DOHH2 (cell line): ENCODE measurements around the gene C20orf202.

Source experiments
- H3F3A ChIP-seq: fragments of 200-600 bp; sonication (generic), shearing (Covaris generic); 2 replicates; pipeline ENCODE4 v1.6.0; 2016; ENCODE audit warnings: antibody characterized with exemption, mild to moderate bottlenecking; ENCODE audit not compliant: control insufficient read depth, insufficient read depth
- H3K27ac ChIP-seq: fragments of 200-600 bp; sonication (generic); 2 replicates; pipeline ENCODE4 v1.5.1; 2014; ENCODE audit warnings: low read depth, mild to moderate bottlenecking, low read length, moderate library complexity
- H3K27me3 ChIP-seq: fragments of 200-600 bp; sonication (generic); 2 replicates; pipeline ENCODE4 v1.6.1; 2014; ENCODE audit warnings: mild to moderate bottlenecking, low read length, mixed read lengths; ENCODE audit not compliant: control insufficient read depth
- H3K36me3 ChIP-seq: fragments of 200-600 bp; sonication (generic); 2 replicates; pipeline ENCODE4 v1.6.1; 2014; ENCODE audit warnings: mild to moderate bottlenecking, low read length, moderate library complexity, mixed read lengths; ENCODE audit not compliant: control insufficient read depth
- H3K4me1 ChIP-seq: fragments of 200-600 bp; sonication (generic); 2 replicates; pipeline ENCODE4 v1.6.1; 2014; ENCODE audit warnings: mild to moderate bottlenecking, low read length, mixed read lengths; ENCODE audit not compliant: control insufficient read depth
- H3K4me2 ChIP-seq: fragments of 200-600 bp; sonication (generic); 2 replicates; pipeline ENCODE4 v1.6.0; 2014; ENCODE audit warnings: mild to moderate bottlenecking, low read length, moderate library complexity
- H3K4me3 ChIP-seq: fragments of 200-600 bp; sonication (generic); 2 replicates; pipeline ENCODE4 v1.5.1; 2014; ENCODE audit warnings: mild to moderate bottlenecking, low read length, mixed read lengths
- H3K79me2 ChIP-seq: fragments of 200-600 bp; sonication (generic); 2 replicates; pipeline ENCODE4 v1.6.1; 2014; ENCODE audit warnings: mild to moderate bottlenecking, low read length, mixed read lengths; ENCODE audit not compliant: control insufficient read depth
- H3K9me2 ChIP-seq: fragments of 200-600 bp; sonication (generic); replicated peaks from 2 replicates; pipeline ENCODE4 v1.6.1; 2014; ENCODE audit warnings: mild to moderate bottlenecking, low read length, mixed read lengths; ENCODE audit not compliant: control insufficient read depth
- H3K9me3 ChIP-seq: fragments of 200-600 bp; sonication (generic); 2 replicates; pipeline ENCODE4 v1.6.1; 2014; ENCODE audit warnings: antibody characterized with exemption, low read length, mixed read lengths; ENCODE audit not compliant: control insufficient read depth, insufficient read depth
- H4K20me1 ChIP-seq: fragments of 200-600 bp; sonication (generic); 2 replicates; pipeline ENCODE4 v1.6.0; 2014; ENCODE audit warnings: low read depth, mild to moderate bottlenecking, antibody characterized with exemption, low read length, moderate library complexity; ENCODE audit not compliant: control insufficient read depth, insufficient read depth
- CTCF ChIP-seq: fragments of 200-600 bp; sonication (generic); IDR thresholded peaks from one replicate; pipeline ENCODE4 v1.5.1; 2014; ENCODE audit warnings: antibody characterized with exemption, mild to moderate bottlenecking, low read depth, low read length; ENCODE audit not compliant: poor library complexity, severe bottlenecking
- EZH2phosphoT487 ChIP-seq: fragments of 200-600 bp; sonication (generic); IDR thresholded peaks from 2 replicates; pipeline ENCODE4 v1.6.1; 2017; ENCODE audit warnings: borderline replicate concordance, mild to moderate bottlenecking, antibody characterized with exemption, low read length, moderate library complexity, mixed read lengths

The C20orf202 gene

DNA sequence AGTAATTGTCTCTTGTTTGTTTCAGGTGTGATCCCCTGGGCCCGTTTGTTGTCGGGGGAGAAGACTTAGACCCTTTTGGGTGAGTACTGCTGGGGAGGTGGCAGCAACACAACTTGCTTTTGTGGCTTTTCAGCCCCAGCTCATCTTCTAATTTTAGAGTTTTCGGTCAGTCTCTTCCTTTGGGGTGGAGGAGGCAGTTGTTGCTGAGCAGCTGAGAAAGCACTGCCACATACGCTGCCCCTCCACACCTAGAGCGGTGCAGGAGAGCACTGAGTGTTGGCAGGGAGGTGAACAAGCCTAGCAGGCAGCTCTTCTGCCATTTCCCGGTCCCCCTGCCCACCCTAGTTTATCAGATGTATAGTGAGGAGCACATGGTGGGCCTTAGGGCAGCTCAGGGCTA is 40.1 kb upstream of the C20orf202 start:
- H3K27me3 ChIP-seq = no peaks in the 10 kb centered on the region
- H3K4me2 ChIP-seq = no peak overlapping the region
- peaks cover 17% of the 10 kb centered on the region for H3K4me1 ChIP-seq
- H3K9me3 ChIP-seq = no peaks in the 10 kb centered on the region
- no peak overlapping the region for H3K27ac ChIP-seq
- peaks cover 61% of the 10 kb centered on the region for H3K36me3 ChIP-seq
- H3K79me2 ChIP-seq = no peaks in the 10 kb centered on the region
- no peak overlapping the region for H3K4me3 ChIP-seq
- H3K9me2 ChIP-seq = no peaks in the 10 kb centered on the region
- H4K20me1 ChIP-seq = no peaks in the 10 kb centered on the region
- no peaks in the 10 kb centered on the region for H3F3A ChIP-seq
- TF ChIP-seq EZH2phosphoT487 (no peak), CTCF (no peak)

DNA sequence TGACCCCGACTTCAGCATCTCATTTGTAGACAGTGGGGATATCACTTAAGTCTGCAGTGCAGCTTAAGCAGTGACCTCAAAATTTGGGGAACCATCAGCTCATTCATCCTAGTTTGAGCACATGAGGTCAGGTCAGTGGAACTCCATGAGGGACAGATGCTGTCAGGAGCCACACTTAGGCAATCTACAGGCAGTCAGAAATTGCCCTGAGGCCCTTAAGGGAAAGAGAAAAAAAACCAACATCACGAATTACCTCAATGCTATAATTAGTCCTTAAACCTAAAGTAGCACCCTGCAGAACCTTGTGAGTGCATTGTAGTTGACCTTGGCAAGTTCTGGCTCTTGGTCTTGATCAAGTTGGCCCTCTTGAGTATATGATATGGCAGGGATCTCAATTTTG is 39.6 kb upstream of the C20orf202 start:
- Histone ChIP-seq H3K36me3 (peaks cover 66% of the 10 kb centered on the region), H3K9me2 (no peaks in the 10 kb centered on the region), H3K79me2 (no peaks in the 10 kb centered on the region), H3K9me3 (no peaks in the 10 kb centered on the region), H3K4me3 (no peak overlapping the region), H3K27me3 (no peaks in the 10 kb centered on the region), H3F3A (no peaks in the 10 kb centered on the region), H4K20me1 (no peaks in the 10 kb centered on the region), H3K4me1 (peaks cover 17% of the 10 kb centered on the region), H3K4me2 (no peak overlapping the region), H3K27ac (no peak overlapping the region)
- TF ChIP-seq EZH2phosphoT487 (no peak), CTCF (no peak)

- H3K36me3 ChIP-seq = peaks cover 77% of the 10 kb centered on the region
- no peaks in the 10 kb centered on the region for H3K79me2 ChIP-seq
- no peak for TF ChIP-seq CTCF
- no peak for TF ChIP-seq EZH2phosphoT487
- no peaks in the 10 kb centered on the region for H3K27me3 ChIP-seq
- no peak overlapping the region for H3K27ac ChIP-seq
- H3K4me3 ChIP-seq = no peak overlapping the region
- H3K4me2 ChIP-seq = no peak overlapping the region
- H4K20me1 ChIP-seq = no peaks in the 10 kb centered on the region
- H3K9me2 ChIP-seq = no peaks in the 10 kb centered on the region
- H3F3A ChIP-seq = no peaks in the 10 kb centered on the region
- H3K4me1 ChIP-seq = peaks cover 17% of the 10 kb centered on the region
- no peaks in the 10 kb centered on the region for H3K9me3 ChIP-seq
These were observed 38.4 kb upstream of the C20orf202 start for GRCh38 chr20:1164871-1165270.

GRCh38 chr20:1165521-1165920 is 37.7 kb upstream of the C20orf202 start:
- peaks cover 74% of the 10 kb centered on the region for H3K36me3 ChIP-seq
- H3K9me3 ChIP-seq = no peaks in the 10 kb centered on the region
- no peak overlapping the region for H3K4me2 ChIP-seq
- TF ChIP-seq CTCF (no peak), EZH2phosphoT487 (no peak)
- H3K4me3 ChIP-seq = no peak overlapping the region
- peaks cover 17% of the 10 kb centered on the region for H3K4me1 ChIP-seq
- H3F3A ChIP-seq = no peaks in the 10 kb centered on the region
- no peaks in the 10 kb centered on the region for H3K79me2 ChIP-seq
- no peaks in the 10 kb centered on the region for H3K27me3 ChIP-seq
- no peaks in the 10 kb centered on the region for H4K20me1 ChIP-seq
- no peak overlapping the region for H3K27ac ChIP-seq
- no peaks in the 10 kb centered on the region for H3K9me2 ChIP-seq
